Measurements from ENCODE around the gene RABGAP1L. TPM values are rescaled to one million over a fixed set of nuclear protein-coding genes. Genes with fewer than 3 reads are reported as not detected.

RABGAP1L gene
- total and polyA plus RNA-seq, 2 donors from 2014 or later: 16.2 to 48.5 TPM

DNA sequence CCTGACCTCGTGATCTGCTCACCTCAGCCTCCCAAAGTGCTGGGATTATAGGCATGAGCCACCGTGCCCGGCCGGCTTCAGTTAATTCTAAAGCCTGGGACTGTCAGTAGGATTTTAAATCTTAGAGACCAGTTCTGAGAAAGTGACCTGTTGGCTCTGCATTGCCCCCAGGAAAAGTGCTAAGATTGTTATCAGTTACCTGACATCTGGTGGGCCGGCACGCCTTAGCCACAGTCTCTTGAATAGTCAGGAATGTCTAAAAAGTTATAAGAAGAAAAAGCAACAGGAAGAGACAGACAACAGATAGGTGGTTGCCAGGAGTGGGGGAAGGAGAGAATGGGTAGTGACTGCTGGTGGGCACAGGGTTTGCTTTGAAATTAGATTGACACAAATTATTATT, 35.1 kb downstream of the RABGAP1L start:
- Histone ChIP-seq H3K36me3 (ENCODE audit: control insufficient read depth in 2 of 3, insufficient read depth in 3 of 3, low read length in 3 of 3) (no peaks in the 10 kb centered on the region), H3K4me1 (ENCODE audit: control insufficient read depth in 2 of 3, insufficient read depth in 2 of 3, low read depth in 1 of 3, low read length in 3 of 3) (peaks cover 0 to 7% (median 2%) of the 10 kb centered on the region in 3 donors), H3K4me3 (ENCODE audit: low read length in 3 of 3) (no peak overlapping the region), H3K27me3 (ENCODE audit: control insufficient read depth, insufficient read depth, low read length) (no peaks in the 10 kb centered on the region), H3K9me3 (ENCODE audit: control insufficient read depth in 2 of 3, insufficient read depth in 1 of 3, low read length in 3 of 3) (no peaks in the 10 kb centered on the region), H3K9ac (ENCODE audit: low read length in 3 of 3) (no peak overlapping the region), H3K27ac (ENCODE audit: low read depth in 2 of 2, low read length in 2 of 2) (no peak overlapping the region)
- DNase-seq (no peak), FAIRE-seq (no peak)
- TF ChIP-seq, protein P1, sequence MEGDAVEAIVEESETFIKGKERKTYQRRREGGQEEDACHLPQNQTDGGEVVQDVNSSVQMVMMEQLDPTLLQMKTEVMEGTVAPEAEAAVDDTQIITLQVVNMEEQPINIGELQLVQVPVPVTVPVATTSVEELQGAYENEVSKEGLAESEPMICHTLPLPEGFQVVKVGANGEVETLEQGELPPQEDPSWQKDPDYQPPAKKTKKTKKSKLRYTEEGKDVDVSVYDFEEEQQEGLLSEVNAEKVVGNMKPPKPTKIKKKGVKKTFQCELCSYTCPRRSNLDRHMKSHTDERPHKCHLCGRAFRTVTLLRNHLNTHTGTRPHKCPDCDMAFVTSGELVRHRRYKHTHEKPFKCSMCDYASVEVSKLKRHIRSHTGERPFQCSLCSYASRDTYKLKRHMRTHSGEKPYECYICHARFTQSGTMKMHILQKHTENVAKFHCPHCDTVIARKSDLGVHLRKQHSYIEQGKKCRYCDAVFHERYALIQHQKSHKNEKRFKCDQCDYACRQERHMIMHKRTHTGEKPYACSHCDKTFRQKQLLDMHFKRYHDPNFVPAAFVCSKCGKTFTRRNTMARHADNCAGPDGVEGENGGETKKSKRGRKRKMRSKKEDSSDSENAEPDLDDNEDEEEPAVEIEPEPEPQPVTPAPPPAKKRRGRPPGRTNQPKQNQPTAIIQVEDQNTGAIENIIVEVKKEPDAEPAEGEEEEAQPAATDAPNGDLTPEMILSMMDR (IDR thresholded peaks at IDR 0.05; ENCODE audit: borderline replicate concordance, extremely low read depth, insufficient read depth): no peak
- intact Hi-C loops (cut with DNase I): no loop called here

DNA sequence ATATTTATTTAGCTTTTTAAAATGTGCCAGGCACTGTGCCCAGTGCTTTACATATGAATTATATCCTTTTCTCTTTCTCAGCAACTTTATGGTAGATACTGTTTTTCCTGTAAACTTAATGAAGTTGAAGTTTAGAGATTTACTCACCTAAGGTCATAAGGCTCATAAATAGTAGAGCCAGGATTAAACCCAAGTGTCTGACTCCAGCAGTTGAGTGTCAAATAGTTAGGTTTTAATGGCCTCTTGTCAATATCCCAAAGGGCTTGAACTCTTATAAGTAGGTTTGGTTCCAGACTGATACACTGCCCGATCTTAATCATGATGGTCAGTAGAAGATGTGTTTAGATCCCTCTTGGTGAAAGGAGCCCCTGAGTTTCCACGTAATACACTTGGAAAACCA, 37.8 kb downstream of the RABGAP1L start:
- Histone ChIP-seq H3K27ac (ENCODE audit: low read depth in 2 of 2, low read length in 2 of 2) (no peak overlapping the region), H3K27me3 (ENCODE audit: control insufficient read depth, insufficient read depth, low read length) (no peaks in the 10 kb centered on the region), H3K9me3 (ENCODE audit: control insufficient read depth in 2 of 3, insufficient read depth in 1 of 3, low read length in 3 of 3) (no peaks in the 10 kb centered on the region), H3K4me3 (ENCODE audit: low read length in 3 of 3) (no peak overlapping the region), H3K9ac (ENCODE audit: low read length in 3 of 3) (no peak overlapping the region), H3K4me1 (ENCODE audit: control insufficient read depth in 2 of 3, insufficient read depth in 2 of 3, low read depth in 1 of 3, low read length in 3 of 3) (no peaks in the 10 kb centered on the region), H3K36me3 (ENCODE audit: control insufficient read depth in 2 of 3, insufficient read depth in 3 of 3, low read length in 3 of 3) (no peaks in the 10 kb centered on the region)
- FAIRE-seq (no peak), DNase-seq (no peak)
- intact Hi-C loops (cut with DNase I): no loop called here
- TF ChIP-seq, protein P1 (IDR thresholded peaks at IDR 0.05; ENCODE audit: borderline replicate concordance, extremely low read depth, insufficient read depth): no peak

- intact Hi-C loops (cut with DNase I): no loop called here
- FAIRE-seq: no peak
Measured at GRCh38 chr1:174197547-174197946, 38.2 kb downstream of the RABGAP1L start.

More at GRCh38 chr1:174197547-174197946, 38.2 kb downstream of the RABGAP1L start:
- TF ChIP-seq, protein P1 (IDR thresholded peaks at IDR 0.05; ENCODE audit: borderline replicate concordance, extremely low read depth, insufficient read depth): no peak
- H3K9me3 ChIP-seq (ENCODE audit: control insufficient read depth in 2 of 3, insufficient read depth in 1 of 3, low read length in 3 of 3): no peaks in the 10 kb centered on the region
- no peak for DNase-seq
- no peak overlapping the region for H3K4me3 ChIP-seq (ENCODE audit: low read length in 3 of 3)
- H3K36me3 ChIP-seq (ENCODE audit: control insufficient read depth in 2 of 3, insufficient read depth in 3 of 3, low read length in 3 of 3): no peaks in the 10 kb centered on the region
- H3K9ac ChIP-seq (ENCODE audit: low read length in 3 of 3): no peak overlapping the region
- no peaks in the 10 kb centered on the region for H3K27me3 ChIP-seq (ENCODE audit: control insufficient read depth, insufficient read depth, low read length)
- H3K4me1 ChIP-seq (ENCODE audit: control insufficient read depth in 2 of 3, insufficient read depth in 2 of 3, low read depth in 1 of 3, low read length in 3 of 3): no peaks in the 10 kb centered on the region
- H3K27ac ChIP-seq (ENCODE audit: low read depth in 2 of 2, low read length in 2 of 2): no peak overlapping the region
